Left lung (tissue), 10 donors: Measurements from ENCODE around the gene TRDN. TPM values are rescaled to one million over a fixed set of nuclear protein-coding genes. Genes with fewer than 3 reads are reported as not detected.

Source experiments
- ATAC-seq: fragments of 200-7000 bp; cut with Tn5 transposase; one replicate; pipeline ENCODE4 v1.9.1; 2020; ENCODE audit warnings: moderate library complexity
- DNase-seq, 4 donors: peaks; one replicate each; pipeline ENCODE4 v3.0.0-alpha.2; 2013 to 2020
- H3K27ac ChIP-seq, 2 donors: fragments of 200-600 bp; sonication (generic) in 1 of 2; one replicate each; pipeline versions ENCODE4 v1.5.0 to v1.8.0; 2020 to 2021
- H3K27me3 ChIP-seq, 2 donors: fragments of 200-600 bp; sonication (generic) in 1 of 2; one replicate each; pipeline versions ENCODE4 v1.5.0 to v1.8.0; 2020 to 2021
- H3K36me3 ChIP-seq, 2 donors: fragments of 200-600 bp; sonication (generic) in 1 of 2; one replicate each; pipeline versions ENCODE4 v1.5.0 to v1.8.0; 2020 to 2021
- H3K4me1 ChIP-seq, 2 donors: fragments of 200-600 bp; one replicate each; pipeline ENCODE4 v1.8.0; 2021
- H3K4me3 ChIP-seq, 2 donors: fragments of 200-600 bp; sonication (generic) in 1 of 2; one replicate each; pipeline versions ENCODE4 v1.5.0 to v1.8.0; 2020 to 2021; ENCODE audit warnings: mild to moderate bottlenecking in 1 of 2
- H3K9me3 ChIP-seq, 2 donors: fragments of 200-600 bp; sonication (generic) in 1 of 2; one replicate each; pipeline versions ENCODE4 v1.5.0 to v1.8.0; 2020 to 2021
- CTCF ChIP-seq, 2 donors: fragments of 200-600 bp; sonication (generic) in 1 of 2; IDR thresholded peaks; one replicate each; pipeline versions ENCODE4 v1.5.0 to v1.8.0; 2021; ENCODE audit warnings: antibody characterized with exemption in 2 of 2
- intact Hi-C, 2 donors: fragments of 100-400 bp; cut with DNase I; formaldehyde crosslinking; loops; one replicate each; pipeline versions ENCODE4 v1.11.2 to v1.14.2; 2022
- polyA plus RNA-seq, 6 donors: library from polyadenylated mRNA; unstranded; fragments of 120-200 nt; gene quantifications; one replicate each; pipeline ENCODE4 v1.2.1, GENCODE V29; 2013; ENCODE audit not compliant: insufficient read length in 6 of 6
- total RNA-seq, 2 donors: library from RNA; stranded (reverse); fragmentation: NEBNext Ultra II Directional; extraction: Animal tissue kit (Norgen Biotek cat#: 25700); gene quantifications; one replicate each; pipeline ENCODE4 v1.2.1, GENCODE V29; 2021
- donor health status: DM: no; HTN: yes; CAD: no.
- donor health status: DM: no; HTN: no; CAD: no.

Gene TRDN
- total and polyA plus RNA-seq, 8 donors = 0.03 to 0.18 (median 0.11) TPM; not detected in 3

GRCh38 chr6:123668063-123668462, 31.3 kb upstream of the TRDN start:
- DNase-seq (no peak), ATAC-seq (no peak)
- no peaks in the 10 kb centered on the region for H3K36me3 ChIP-seq
- intact Hi-C loops = no loop called here
- H3K27ac ChIP-seq = no peak overlapping the region
- no peaks in the 10 kb centered on the region for H3K4me1 ChIP-seq
- H3K9me3 ChIP-seq = no peaks in the 10 kb centered on the region
- TF ChIP-seq CTCF (IDR thresholded peaks at IDR 0.05) = no peak
- H3K27me3 ChIP-seq = no peaks in the 10 kb centered on the region
- H3K4me3 ChIP-seq = no peak overlapping the region

- Histone ChIP-seq H3K27me3 (no peaks in the 10 kb centered on the region), H3K36me3 (no peaks in the 10 kb centered on the region), H3K4me3 (no peak overlapping the region), H3K9me3 (no peaks in the 10 kb centered on the region), H3K27ac (no peak overlapping the region), H3K4me1 (no peaks in the 10 kb centered on the region)
- DNase-seq = no peak
- no peak for TF ChIP-seq CTCF (IDR thresholded peaks at IDR 0.05)
- ATAC-seq = no peak
- intact Hi-C loops = no loop called here
These were observed 26.7 kb upstream of the TRDN start for GRCh38 chr6:123663436-123663835.

- intact Hi-C loops = no loop called here
- Histone ChIP-seq H3K27me3 (no peaks in the 10 kb centered on the region), H3K27ac (no peak overlapping the region), H3K36me3 (no peaks in the 10 kb centered on the region), H3K4me3 (no peak overlapping the region), H3K9me3 (no peaks in the 10 kb centered on the region), H3K4me1 (no peaks in the 10 kb centered on the region)
- ATAC-seq = no peak
- DNase-seq = no peak
- no peak for TF ChIP-seq CTCF (IDR thresholded peaks at IDR 0.05)
These were observed 26.0 kb upstream of the TRDN start for GRCh38 chr6:123662757-123663156.

- Histone ChIP-seq H3K9me3 (no peaks in the 10 kb centered on the region), H3K4me3 (no peak overlapping the region), H3K27me3 (no peaks in the 10 kb centered on the region), H3K36me3 (no peaks in the 10 kb centered on the region), H3K4me1 (no peaks in the 10 kb centered on the region), H3K27ac (no peak overlapping the region)
- intact Hi-C loops = no loop called here
- ATAC-seq (no peak), DNase-seq (no peak)
- TF ChIP-seq CTCF (IDR thresholded peaks at IDR 0.05) = no peak
These were observed 24.5 kb upstream of the TRDN start for GRCh38 chr6:123661105-123661891.

GRCh38 chr6:123659960-123660748, 23.4 kb upstream of the TRDN start:
- DNase-seq (no peak), ATAC-seq (no peak)
- no peaks in the 10 kb centered on the region for H3K9me3 ChIP-seq
- H3K27ac ChIP-seq = no peak overlapping the region
- intact Hi-C loops = no loop called here
- no peaks in the 10 kb centered on the region for H3K36me3 ChIP-seq
- H3K27me3 ChIP-seq = no peaks in the 10 kb centered on the region
- no peak for TF ChIP-seq CTCF (IDR thresholded peaks at IDR 0.05)
- H3K4me3 ChIP-seq = no peak overlapping the region
- H3K4me1 ChIP-seq = no peaks in the 10 kb centered on the region
